Lower lobe of right lung (tissue), 2 donors: Measurements from ENCODE around the gene RAVER2. TPM values are rescaled to one million over a fixed set of nuclear protein-coding genes. Genes with fewer than 3 reads are reported as not detected.
A peak's percentile ranks its signal among the peaks of the same experiment; 100 is the strongest.
"Not testable (repeated sequence)": the region's sequence is repeated elsewhere in the genome, so short reads cannot be mapped to it uniquely, and the experiment has no call there.

Source experiments
- ATAC-seq, 2 donors: fragments of 200-7000 bp; cut with Tn5 transposase; one replicate each; pipeline ENCODE4 v1.9.1; 2020 to 2022; ENCODE audit warnings: mild to moderate bottlenecking in 2 of 2, moderate library complexity in 2 of 2
- DNase-seq: peaks from one replicate; pipeline ENCODE4 v3.0.0-alpha.2; 2020
- H3K27ac ChIP-seq: fragments of 200-600 bp; one replicate; pipeline ENCODE4 v1.8.0; 2022
- H3K27me3 ChIP-seq: fragments of 200-600 bp; one replicate; pipeline ENCODE4 v1.8.0; 2022; ENCODE audit warnings: low read depth
- H3K36me3 ChIP-seq: fragments of 200-600 bp; one replicate; pipeline ENCODE4 v1.8.0; 2022; ENCODE audit warnings: mild to moderate bottlenecking
- H3K4me1 ChIP-seq: fragments of 200-600 bp; one replicate; pipeline ENCODE4 v1.8.0; 2022
- H3K4me3 ChIP-seq: fragments of 200-600 bp; one replicate; pipeline ENCODE4 v1.8.0; 2022; ENCODE audit warnings: mild to moderate bottlenecking
- H3K9me3 ChIP-seq: fragments of 200-600 bp; one replicate; pipeline ENCODE4 v1.8.0; 2022
- intact Hi-C: fragments of 100-400 bp; cut with DNase I; formaldehyde crosslinking; loops from one replicate; pipeline ENCODE4 v1.11.0; 2022
- long read RNA-seq: library from polyadenylated mRNA; unstranded; transcript quantifications from one replicate; pipeline ENCODE4 v2.0.0, GENCODE V29; 2021
- total RNA-seq: library from RNA; stranded (reverse); fragmentation: NEBNext Ultra II Directional; extraction: Animal tissue kit (Norgen Biotek cat#: 25700); gene quantifications from one replicate; pipeline ENCODE4 v1.2.1, GENCODE V29; 2021
- TF ChIP-seq, protein P1 (sequence below): fragments of 200-600 bp; IDR thresholded peaks from one replicate; pipeline ENCODE4 v1.8.0; 2022; ENCODE audit warnings: antibody characterized with exemption, mild to moderate bottlenecking
- donor health status: DM: no; HTN: yes; CAD: no; lungs with severe emphysema.

RAVER2 gene, protein sequence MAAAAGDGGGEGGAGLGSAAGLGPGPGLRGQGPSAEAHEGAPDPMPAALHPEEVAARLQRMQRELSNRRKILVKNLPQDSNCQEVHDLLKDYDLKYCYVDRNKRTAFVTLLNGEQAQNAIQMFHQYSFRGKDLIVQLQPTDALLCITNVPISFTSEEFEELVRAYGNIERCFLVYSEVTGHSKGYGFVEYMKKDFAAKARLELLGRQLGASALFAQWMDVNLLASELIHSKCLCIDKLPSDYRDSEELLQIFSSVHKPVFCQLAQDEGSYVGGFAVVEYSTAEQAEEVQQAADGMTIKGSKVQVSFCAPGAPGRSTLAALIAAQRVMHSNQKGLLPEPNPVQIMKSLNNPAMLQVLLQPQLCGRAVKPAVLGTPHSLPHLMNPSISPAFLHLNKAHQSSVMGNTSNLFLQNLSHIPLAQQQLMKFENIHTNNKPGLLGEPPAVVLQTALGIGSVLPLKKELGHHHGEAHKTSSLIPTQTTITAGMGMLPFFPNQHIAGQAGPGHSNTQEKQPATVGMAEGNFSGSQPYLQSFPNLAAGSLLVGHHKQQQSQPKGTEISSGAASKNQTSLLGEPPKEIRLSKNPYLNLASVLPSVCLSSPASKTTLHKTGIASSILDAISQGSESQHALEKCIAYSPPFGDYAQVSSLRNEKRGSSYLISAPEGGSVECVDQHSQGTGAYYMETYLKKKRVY
- 12.0 TPM for total RNA-seq
- long read RNA-seq, full-length matches to known transcripts = 14 of 19 reads
- long read RNA-seq, partial matches to known transcripts = 4 of 19 reads
- long read RNA-seq, other reads (novel, unspliced or antisense) = 1 of 19 reads

DNA sequence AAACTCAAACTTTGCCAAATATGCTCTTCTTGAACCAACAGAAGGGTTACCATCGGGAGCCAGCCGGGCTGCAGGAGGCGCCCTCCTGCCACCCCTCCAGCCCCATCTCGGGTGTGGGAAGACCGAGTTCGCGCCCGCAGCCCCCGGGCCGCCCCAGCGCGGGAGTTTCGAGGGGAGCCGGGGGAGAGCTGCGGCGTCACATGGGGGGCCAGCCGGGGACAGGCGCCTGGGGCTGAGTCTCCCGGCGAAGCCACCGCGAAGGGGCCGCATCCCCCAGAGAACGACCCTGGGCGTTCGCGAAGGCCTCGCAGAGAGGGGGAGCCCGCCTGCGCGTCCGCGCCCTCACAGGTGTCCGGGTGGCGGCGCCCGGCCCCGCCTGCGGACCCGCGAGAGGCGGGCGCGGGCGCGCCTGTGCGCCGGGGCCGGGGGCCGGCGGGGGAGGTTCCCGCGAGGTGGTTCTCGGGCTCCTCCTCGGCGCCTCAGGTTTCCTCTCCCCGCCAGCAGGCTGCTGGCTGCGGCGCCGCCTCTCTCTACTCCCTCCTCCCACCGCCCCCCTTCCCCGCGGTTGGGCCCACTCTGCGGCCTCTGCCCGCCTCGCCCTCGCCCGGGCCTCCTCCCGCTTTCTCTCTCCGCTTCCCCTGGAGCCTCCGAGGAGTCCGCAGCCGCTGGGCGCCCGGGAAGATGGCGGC lies at the start of gene RAVER2:
RAVER2 (plus strand) TSS at position 584 of the 689 bp plus-strand sequence; CDS start at position 682, 98 bp downstream.
- H3K4me1 ChIP-seq = peaks cover 19% of the 10 kb centered on the region
- no peaks in the 10 kb centered on the region for H3K9me3 ChIP-seq
- DNase-seq = peak; percentile 86
- intact Hi-C loops = no loop called here
- no peaks in the 10 kb centered on the region for H3K27me3 ChIP-seq
- H3K4me3 ChIP-seq = peak within 1 kb of the TSS; percentile 82
- no peaks in the 10 kb centered on the region for H3K36me3 ChIP-seq
- H3K27ac ChIP-seq = peak within 1 kb of the TSS; percentile 84
- TF ChIP-seq, protein P1, sequence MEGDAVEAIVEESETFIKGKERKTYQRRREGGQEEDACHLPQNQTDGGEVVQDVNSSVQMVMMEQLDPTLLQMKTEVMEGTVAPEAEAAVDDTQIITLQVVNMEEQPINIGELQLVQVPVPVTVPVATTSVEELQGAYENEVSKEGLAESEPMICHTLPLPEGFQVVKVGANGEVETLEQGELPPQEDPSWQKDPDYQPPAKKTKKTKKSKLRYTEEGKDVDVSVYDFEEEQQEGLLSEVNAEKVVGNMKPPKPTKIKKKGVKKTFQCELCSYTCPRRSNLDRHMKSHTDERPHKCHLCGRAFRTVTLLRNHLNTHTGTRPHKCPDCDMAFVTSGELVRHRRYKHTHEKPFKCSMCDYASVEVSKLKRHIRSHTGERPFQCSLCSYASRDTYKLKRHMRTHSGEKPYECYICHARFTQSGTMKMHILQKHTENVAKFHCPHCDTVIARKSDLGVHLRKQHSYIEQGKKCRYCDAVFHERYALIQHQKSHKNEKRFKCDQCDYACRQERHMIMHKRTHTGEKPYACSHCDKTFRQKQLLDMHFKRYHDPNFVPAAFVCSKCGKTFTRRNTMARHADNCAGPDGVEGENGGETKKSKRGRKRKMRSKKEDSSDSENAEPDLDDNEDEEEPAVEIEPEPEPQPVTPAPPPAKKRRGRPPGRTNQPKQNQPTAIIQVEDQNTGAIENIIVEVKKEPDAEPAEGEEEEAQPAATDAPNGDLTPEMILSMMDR = peak; percentile 54
- peak; percentile 92 to 95 for ATAC-seq

DNA sequence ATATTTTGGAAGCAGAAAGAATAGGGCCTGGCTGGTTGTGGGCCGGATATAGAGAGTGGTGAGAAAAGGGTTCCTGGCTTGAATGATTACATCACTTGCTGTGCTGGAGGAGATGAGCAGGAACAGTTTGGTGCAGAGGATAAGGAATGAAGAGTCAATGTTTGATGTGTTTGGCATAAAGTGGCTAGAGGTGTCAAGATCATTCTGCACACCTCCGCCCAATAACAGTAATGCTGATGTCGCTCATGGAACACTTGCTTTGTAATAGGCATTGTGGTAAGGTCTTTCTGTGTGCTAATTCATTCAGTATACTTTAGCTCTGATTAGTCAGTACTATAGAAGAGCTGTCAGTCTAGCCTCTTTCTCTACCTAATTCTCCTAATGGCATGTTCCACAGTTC lies 48.0 kb upstream of the RAVER2 start:
- H3K27me3 ChIP-seq = no peaks in the 10 kb centered on the region

DNA sequence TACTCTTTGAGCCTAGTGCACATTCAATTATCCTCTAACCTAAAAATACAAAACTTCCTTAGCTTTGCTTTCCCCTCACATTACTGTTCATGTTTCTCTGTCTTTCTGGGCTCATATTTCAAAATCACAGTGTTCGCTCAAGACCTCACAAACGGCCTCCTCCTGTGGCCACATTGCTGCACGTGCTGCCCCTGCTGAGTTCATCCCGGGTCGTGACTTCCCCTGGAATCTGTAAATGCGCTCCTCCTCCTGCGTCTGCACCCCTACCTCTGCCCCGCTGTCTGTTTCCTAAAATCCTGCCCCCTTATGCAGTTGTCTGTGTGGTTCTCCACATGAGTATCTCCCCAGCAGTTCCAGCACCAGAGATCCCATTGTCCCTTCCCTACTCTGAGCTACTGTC lies 45.5 kb upstream of the RAVER2 start:
- ATAC-seq = no peak
- TF ChIP-seq, protein P1 = no peak
- intact Hi-C loops = no loop called here
- H3K27me3 ChIP-seq = no peaks in the 10 kb centered on the region
- H3K4me3 ChIP-seq = no peak overlapping the region
- no peak for DNase-seq
- H3K9me3 ChIP-seq = no peaks in the 10 kb centered on the region
- no peaks in the 10 kb centered on the region for H3K36me3 ChIP-seq
- H3K4me1 ChIP-seq = no peaks in the 10 kb centered on the region
- no peak overlapping the region for H3K27ac ChIP-seq

More for the DNA sequence above, 48.0 kb upstream of the RAVER2 start:
- Histone ChIP-seq H3K27ac (no peak overlapping the region), H3K4me3 (no peak overlapping the region), H3K36me3 (no peaks in the 10 kb centered on the region), H3K9me3 (no peaks in the 10 kb centered on the region), H3K4me1 (no peaks in the 10 kb centered on the region)
- TF ChIP-seq, protein P1 = no peak
- ATAC-seq = no peak
- intact Hi-C loops = no loop called here
- DNase-seq = no peak

DNA sequence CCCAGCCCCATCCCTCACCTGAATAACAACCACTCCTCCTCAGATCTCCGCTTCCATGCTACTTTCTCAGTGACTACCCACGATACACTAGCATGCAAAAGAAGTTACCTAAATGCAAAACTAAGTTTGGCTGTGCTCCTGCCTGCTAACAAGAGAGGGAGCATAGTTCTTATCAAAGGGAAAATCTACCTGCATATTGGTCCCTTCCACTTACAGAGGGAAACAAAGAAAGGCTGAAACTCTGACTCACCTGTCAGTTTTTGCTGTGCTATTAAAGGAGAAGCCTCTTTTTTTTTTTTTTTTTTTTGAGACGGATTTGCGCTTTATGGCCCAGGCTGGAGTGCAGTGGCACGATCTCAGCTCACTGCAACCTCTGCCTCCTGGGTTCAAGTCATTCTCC lies 43.8 kb upstream of the RAVER2 start:
- ATAC-seq (no peak), DNase-seq (no peak)
- Histone ChIP-seq H3K27me3 (no peaks in the 10 kb centered on the region), H3K36me3 (no peaks in the 10 kb centered on the region), H3K27ac (no peak overlapping the region), H3K4me1 (no peaks in the 10 kb centered on the region), H3K4me3 (no peak overlapping the region), H3K9me3 (no peaks in the 10 kb centered on the region)
- TF ChIP-seq, protein P1 = no peak
- intact Hi-C loops = no loop called here

DNA sequence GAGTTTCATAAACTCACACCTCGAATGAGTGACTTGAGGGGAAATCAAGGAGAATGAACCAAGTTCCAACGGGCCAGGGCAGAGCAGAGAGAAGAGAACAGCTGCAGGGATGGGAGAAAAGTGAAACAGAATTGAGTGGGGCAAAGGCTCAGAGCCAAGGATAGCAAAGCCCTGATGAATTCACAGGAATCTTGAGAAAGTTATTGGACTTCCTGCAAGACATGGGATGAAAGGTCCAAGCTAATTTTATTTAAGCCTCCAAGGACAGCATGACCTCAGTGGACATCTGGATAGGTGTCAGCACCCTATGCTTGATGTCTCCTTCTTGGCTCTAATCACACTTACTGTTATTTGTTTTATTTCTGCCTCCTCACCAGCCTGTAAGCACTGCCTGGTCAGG lies 43.0 kb upstream of the RAVER2 start:
- no peak for ATAC-seq
- intact Hi-C loops = no loop called here
- Histone ChIP-seq H3K36me3 (no peaks in the 10 kb centered on the region), H3K4me1 (no peaks in the 10 kb centered on the region), H3K27me3 (no peaks in the 10 kb centered on the region), H3K27ac (no peak overlapping the region), H3K9me3 (no peaks in the 10 kb centered on the region), H3K4me3 (no peak overlapping the region)
- TF ChIP-seq, protein P1 = no peak
- no peak for DNase-seq

DNA sequence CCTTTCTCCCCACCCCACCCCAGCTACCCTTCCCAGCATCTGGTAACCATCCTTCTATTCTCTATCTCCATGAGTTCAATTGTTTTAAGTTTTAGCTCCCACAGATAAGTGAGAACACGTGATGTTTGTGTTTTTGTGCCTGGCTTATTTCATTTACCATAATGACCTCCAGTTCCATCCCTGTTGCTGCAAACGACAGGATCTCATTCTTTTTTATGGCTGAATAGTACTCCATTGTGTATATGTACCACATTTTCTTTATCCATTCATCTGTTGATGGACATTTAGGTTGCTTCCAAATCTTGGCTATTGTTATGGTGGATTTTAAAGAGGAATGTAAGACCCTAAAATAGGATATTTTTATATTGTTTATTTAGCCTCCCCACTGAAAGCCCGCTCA lies 42.2 kb upstream of the RAVER2 start:
- H3K9me3 ChIP-seq = not testable (repeated sequence)

More for the DNA sequence above, 42.2 kb upstream of the RAVER2 start:
- DNase-seq, intact Hi-C loops, H3K4me3 ChIP-seq, H3K27me3 ChIP-seq, H3K27ac ChIP-seq, H3K4me1 ChIP-seq, H3K36me3 ChIP-seq, ATAC-seq: not testable (repeated sequence)
